Activated CD8-positive, alpha-beta memory T cell treated with anti-CD3 and anti-CD28 coated beads for 36 hours (primary cell): ENCODE data around the gene TNFAIP8L3. TPM values are rescaled to one million over a fixed set of nuclear protein-coding genes. Genes with fewer than 3 reads are reported as not detected.

ENCODE experiments used
- CTCF ChIA-PET: fragments of 350-600 bp; sonication (Branson Sonifier 250); formaldehyde crosslinking; loops from one replicate; lab custom pipeline; 2021; ENCODE audit warnings: antibody characterized with exemption; lab: Charles Lee
- POLR2A ChIA-PET: fragments of 350-600 bp; sonication (Branson Sonifier 250); formaldehyde crosslinking; loops from one replicate; lab custom pipeline; 2021; ENCODE audit warnings: antibody characterized with exemption; lab: Charles Lee
- total RNA-seq, 2 experiments: library from RNA; stranded (reverse); gene quantifications; one replicate each; pipeline ENCODE4 v1.2.3, GENCODE V29; 2021

Gene TNFAIP8L3
- total RNA-seq, 2 experiments from 2014 or later, result 1.2 to 1.6 TPM

DNA sequence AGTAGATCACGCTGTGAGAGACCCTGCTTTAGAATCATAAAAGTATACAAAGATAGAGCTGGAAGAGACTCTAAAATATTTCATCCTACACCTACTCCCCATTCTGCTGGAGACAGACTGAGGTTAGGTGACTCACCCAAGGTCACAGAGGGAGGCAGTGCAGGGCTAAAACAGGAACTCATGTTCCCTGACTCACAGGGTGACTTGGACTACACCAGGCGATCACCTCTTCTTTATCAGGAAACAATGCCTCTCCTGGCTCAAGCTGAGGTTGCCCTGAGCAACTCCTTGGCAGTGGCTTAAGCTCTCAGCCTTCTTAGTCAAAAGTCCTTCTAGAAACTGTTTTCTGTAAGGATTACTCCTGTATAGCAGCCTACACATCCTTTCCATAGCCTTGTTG is 26.4 kb upstream of the TNFAIP8L3 start:
- CTCF ChIA-PET, result no interaction called here
- POLR2A ChIA-PET, result no interaction called here

DNA sequence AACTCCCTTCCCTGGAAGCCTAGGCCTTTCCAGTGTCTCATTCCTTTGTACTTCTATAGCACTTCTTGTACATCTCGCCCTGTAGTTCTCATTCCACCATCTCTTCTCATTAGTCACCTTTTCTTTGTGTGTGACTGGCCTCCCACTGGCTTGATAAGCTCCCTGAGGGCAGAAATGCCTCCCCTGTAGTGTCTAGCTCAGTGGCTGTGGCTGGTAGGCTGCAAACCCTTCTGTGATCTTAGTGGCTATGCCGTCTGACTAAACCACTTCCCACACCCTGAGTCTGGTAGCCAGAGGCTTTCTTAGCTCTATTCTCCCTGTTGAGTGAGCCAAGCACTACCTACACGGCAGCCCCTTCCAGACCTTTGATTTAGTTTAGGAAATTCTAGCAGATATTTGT is 24.4 kb upstream of the TNFAIP8L3 start:
- CTCF ChIA-PET, result no interaction called here
- POLR2A ChIA-PET, result no interaction called here

DNA sequence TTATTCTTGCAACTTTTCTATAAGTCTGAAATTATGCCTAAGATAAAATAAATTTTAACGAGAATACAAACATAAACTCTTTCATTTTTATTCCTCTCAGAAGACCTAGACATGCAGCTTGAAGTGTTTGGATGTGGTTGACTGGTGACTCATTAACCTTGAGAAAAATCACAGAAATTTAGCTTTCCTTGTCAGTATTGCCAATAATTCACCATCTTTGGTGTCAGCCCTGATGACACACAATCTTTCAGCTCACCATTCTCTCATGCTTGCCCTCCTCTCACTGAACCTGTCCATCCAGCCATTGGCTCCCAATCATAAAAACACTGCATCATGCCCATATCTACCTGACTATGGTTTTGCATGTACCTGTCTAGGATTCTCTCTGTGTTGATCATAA is 22.6 kb upstream of the TNFAIP8L3 start:
- CTCF ChIA-PET, result no interaction called here
- POLR2A ChIA-PET, result no interaction called here

DNA sequence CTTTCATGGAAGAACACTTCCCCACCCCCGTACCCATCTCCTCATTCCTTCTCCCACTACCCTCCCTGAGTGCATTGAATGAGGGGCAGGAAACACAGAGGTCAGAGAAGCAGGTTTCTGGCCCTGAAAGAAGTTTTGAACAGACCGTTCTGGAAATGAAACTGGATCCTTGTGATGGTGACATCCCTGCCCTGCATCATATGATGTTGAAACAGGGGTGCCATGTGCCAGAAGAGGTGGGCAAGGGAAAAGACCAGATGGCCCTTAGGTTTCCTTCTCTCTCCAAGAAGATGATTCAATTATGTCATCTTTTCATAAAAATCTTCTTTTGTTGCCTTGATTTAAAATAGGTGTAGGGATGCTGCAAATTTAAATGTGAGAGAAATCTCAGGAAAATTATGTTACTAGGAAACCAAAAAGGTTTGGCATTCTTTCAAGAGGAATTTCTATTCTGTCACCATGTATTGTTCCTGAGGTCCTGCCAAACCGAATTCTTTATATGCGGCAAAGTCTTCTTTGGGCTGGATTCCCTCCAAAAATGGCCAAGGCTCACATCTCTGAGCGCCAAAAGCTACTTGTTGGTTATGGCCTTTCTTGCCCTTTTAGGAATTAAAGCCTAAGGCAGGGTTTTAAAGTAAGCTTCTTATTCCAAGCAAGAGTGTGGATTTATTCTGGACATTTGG is 19.9 kb upstream of the TNFAIP8L3 start:
- CTCF ChIA-PET, result no interaction called here

DNA sequence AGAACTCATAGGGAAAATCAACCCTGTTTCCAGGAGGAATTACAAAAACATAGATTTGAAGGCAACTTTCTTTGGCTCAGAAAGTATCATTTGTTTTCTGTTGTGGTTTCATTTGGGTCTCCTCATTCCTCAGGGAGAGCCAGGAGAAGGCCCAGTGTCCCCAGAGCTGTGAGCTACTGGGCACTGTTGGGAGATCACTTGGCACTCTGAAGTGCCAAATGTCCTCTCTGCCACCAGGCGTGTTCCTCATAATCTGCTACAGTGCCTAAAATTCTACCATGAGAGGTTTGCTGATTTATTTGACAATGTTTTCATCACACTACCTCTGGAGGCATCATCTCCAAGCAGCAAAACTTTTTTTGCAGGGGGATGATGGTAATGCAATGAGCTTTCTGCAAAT is 17.4 kb upstream of the TNFAIP8L3 start:
- ChIA-PET CTCF (no interaction called here), POLR2A (no interaction called here)

More for the DNA sequence above, 19.9 kb upstream of the TNFAIP8L3 start:
- POLR2A ChIA-PET, result no interaction called here

DNA sequence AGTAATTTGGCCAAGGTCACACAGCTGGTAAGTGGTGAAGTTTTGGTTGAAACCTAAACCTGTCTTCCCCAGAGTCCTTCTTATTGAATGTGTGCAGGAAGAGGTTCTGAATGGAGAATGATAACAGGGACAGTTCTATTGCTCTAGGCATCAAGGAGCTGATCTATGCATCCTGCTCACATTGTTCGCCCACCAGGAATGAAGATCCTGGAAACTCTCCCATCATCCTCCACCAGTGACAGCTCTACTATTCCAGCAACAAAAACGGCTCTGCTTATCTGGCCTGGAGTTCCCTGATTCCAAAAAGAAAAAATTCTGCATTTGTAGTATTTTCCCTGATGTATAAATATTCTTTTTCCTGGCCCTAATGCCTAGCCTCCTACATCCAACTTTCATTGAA is 16.4 kb upstream of the TNFAIP8L3 start:
- POLR2A ChIA-PET, result no interaction called here

DNA sequence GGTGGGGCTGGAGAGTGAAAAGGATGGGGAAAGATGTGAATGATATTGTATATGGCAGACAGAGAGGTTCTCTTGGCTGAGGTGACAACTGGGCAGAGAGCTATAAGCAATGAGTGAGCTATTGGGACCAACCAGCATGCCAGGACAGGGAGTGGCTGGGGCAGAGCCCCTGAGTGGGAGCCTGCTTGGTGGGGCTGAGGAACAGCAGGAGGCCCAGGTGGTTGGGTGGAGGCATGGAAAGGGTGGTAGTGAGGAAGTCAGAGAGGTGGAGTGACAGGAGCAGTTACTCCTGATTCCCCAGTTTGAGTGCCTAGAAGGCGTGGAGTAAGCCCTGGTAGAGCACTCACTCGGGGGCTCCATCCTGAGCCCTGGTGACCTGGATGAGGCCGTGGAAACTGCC is 15.5 kb upstream of the TNFAIP8L3 start:
- POLR2A ChIA-PET, result no interaction called here
- CTCF ChIA-PET, result no interaction called here

More for the DNA sequence above, 16.4 kb upstream of the TNFAIP8L3 start:
- CTCF ChIA-PET, result no interaction called here

DNA sequence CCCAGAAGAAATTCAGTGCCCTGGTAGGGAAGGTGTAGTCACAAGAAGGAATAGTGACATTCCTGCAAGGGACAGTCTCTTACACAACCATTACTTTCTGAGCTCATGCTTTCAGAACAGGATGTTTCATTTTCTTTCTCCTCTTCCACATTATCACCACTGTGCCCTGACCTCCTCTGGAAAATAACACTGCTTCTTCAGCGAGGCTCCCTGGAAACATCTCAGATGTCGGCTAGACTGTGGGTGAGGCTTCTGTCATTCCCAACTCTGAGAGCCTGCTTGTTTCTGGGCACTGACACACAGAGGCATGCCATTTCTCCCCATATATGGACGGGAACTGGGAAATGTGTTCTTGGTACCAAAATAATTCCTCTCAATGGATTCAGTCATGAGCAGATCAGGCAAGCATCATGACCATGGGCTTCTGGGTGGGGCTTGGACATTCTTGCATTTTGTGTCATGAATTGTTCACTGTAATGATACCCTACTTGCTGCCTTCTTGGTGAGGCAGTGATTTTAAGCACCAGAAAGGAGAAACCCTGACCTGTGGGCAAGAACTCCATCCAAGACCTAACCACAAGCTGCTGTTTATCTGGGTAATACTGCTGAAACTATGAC is 14.3 kb upstream of the TNFAIP8L3 start:
- POLR2A ChIA-PET, result no interaction called here
- CTCF ChIA-PET, result no interaction called here

DNA sequence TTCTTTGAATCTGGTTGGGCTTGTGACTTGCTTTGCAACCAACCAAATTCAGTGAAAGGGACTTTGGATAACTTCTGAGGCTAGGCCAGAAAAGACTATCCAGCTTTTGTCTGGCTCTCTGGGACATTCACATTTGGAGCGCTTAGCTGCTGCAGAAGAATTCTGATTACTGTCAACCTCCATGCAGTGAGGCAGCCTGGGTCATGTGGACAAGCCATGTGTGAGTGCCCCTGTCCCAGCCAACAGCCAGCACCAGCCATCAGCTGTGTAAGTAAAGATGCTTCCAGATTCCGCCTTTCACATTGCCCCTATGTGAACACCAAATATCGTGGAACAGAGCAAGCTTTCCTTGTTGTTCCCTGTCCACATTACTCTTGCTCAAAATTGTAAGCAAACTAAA is 12.9 kb upstream of the TNFAIP8L3 start:
- CTCF ChIA-PET, result no interaction called here

DNA sequence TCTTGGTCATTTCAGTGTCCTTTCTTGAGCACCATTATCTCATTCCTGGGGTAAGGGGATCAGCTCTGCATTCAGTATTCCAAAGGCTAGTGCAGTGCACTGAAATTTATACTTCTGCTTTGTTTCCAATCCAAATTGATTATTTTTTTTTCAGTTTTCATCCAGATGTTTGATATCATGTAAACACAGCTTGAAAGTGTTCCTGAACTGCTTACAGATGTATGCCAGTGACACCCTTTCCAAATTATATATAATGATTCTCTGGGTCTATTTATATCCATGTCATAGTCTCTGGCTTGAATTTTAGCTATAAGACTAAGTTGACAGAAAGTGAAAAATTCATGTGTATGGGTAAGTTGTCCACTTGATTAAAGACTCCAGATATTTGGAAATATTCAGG is 11.8 kb upstream of the TNFAIP8L3 start:
- ChIA-PET POLR2A (no interaction called here), CTCF (no interaction called here)

More for the DNA sequence above, 12.9 kb upstream of the TNFAIP8L3 start:
- POLR2A ChIA-PET, result no interaction called here

DNA sequence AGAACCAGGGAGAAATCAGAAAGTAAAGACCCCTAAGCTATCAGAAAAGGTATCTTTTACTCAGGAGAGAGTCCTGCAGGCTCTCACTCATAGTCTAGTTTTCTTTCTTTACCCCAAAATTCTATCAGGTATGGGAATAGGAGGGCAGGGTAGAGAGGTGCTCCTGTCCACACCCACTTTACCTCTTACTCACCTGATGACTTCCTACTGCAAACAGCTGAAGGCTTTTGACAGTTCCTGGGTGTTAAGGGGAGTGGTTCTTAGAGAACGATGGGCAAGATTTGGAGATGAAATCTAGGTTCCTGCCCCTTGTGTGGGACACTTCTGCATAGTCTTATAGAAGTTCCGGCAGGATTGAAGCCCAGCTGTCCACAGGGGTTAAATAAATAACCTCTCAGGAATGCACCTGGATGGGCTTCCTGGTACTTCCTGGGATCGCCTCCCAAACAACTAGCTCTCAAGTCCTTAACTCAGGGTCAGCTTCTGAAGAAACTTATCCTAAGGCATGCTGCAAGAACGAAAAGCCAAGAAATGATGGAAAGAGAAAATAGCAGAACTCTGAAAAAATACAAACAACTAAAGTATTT is 10.8 kb upstream of the TNFAIP8L3 start:
- ChIA-PET POLR2A (no interaction called here), CTCF (interaction anchor here (0.5 kb wide), 1 partner anchor 94 kb away, joined by 3 read pairs; no protein-coding TSS in a partner anchor)

DNA sequence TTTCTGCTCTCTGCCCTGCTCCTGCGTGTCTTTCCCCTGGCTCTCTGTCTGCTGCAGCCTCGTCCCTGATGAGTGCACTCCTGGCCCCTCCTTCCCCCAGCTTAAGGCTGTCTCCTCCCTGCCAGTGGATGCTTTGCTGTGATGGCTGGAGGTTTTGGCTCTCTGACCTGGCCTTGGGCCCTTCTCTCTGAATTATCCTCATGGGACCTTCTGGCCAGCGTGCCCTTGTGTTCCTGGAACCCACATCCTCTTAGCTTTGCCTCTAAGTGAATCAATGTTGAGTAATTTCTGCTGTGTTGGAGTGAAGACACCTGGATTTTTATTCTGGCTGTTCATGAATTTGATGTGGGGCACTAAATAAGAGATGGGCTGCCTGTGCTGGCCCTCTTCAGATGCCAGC is 9.8 kb upstream of the TNFAIP8L3 start:
- ChIA-PET POLR2A (no interaction called here), CTCF (no interaction called here)

DNA sequence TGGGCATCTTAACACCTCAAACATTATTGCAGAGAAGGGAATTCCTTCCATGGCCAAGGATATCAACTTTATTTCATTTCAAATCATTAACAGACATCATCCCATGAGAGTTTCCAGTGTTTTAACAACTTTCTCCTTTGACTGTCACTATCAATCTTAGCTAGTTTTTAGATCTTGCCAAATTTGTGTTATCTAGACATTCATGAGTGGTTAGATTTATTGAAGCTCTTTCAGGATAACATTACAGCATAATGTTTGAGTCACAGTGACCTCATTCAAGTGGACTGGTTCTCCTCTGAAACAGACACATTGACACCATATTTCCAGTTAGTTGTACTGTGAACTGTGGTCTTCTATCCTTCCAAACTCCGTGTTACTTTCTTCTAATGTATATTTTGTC is 8.6 kb upstream of the TNFAIP8L3 start:
- ChIA-PET CTCF (no interaction called here), POLR2A (no interaction called here)

DNA sequence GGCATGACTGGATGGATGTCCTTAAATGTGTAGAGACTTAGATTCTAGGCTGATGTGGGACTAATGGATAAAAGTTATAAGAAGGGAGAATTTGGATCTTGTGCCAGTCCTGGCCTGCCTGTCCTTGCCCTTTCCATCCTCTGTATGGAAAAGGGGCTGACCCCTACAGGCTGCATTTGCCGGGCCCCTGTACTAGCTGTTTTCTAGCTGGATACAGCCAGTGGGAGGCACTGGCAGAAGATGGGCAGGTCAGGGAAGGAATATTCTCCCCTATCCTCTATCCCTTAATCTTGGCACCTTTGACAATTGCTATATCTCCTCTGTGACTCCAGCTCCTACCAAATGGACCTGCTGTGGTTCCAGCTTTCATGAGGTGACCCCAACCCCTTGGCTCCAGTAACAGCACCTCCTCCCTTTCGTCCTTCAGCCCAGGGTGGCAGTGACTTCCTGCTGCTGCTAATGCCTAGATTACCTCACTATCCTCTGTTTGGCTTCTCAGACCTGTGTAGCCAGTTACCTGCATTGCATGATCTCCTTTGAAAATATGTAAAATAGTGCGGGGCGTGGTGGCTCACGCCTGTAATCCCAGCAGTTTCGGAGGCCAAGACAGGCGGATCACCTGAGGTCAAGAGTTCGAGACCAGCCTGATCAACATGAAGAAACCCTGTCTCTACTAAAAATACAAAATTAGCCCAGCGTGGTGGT is 6.2 kb upstream of the TNFAIP8L3 start:
- POLR2A ChIA-PET, result no interaction called here
- CTCF ChIA-PET, result no interaction called here

DNA sequence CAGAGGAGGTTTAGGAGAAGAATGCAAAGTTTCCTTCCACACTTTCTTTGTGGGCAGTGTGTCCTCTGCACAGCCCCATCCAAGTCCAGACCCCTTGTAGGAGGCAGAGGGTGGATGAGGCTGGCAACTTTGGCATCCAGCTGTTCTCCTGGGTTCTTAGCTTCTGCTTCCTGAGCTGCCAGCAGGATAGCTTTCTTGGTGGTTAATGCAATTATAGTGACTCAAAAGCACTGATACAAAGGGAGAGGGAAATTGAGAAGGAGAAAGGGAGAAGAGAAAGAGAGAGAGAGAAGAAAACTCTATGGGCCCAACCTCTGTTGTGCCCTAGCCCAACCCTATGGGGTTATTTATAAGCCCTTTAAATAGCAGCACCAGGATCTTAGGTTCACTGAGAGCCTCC is 4.5 kb upstream of the TNFAIP8L3 start:
- CTCF ChIA-PET, result no interaction called here
- POLR2A ChIA-PET, result no interaction called here

DNA sequence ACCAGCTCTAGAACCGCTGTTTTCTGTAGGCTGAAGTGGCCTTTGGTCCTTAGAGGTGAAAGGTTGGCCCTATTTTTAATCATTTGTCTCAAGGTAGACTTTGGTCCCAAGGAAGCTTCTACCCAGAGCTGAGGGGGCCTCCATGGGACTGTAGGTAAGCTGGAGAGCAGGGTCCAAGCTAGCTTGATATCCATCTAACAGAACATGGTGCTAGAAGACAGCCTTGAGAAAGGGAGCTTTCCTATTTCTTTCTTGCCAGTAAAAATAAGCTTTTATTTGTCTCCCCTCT is 3.6 kb upstream of the TNFAIP8L3 start:
- POLR2A ChIA-PET, result no interaction called here
- CTCF ChIA-PET, result no interaction called here

DNA sequence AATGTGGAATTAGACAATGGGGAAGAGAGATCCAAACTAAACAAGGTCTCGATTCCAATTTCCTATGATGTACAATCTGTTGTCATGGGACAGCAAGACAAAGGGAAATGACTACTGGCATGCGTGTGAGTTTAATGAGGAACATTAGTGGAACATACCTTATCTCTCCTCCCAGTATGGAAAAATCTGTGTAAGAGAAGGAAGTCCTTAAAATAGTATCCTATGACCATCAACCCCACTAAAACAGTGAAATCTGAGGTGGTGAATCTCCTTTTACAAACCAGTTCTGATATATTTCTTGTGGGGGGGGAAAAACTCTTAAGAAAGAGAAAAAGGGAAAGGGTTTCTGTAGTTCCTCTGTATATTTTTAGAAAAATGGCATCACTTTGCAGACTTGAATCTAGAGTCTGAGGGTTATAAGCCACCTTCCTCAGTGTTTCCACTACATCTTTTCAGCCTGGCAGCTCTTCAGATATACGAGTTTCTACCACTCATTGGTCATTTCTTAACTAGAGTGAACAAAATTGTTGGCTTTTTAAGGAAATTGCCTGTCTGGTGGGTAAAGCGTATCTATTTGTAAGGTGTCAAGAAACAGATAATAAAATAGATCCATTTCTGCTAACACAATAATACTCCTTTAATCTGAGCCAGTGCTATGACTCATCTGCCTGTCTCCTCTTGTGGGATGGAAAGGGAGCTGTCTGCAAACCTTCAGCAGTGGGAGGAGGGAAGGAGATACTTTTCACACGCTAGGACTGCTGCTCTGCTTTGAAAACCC is 3.0 kb upstream of the TNFAIP8L3 start:
- CTCF ChIA-PET, result no interaction called here
- POLR2A ChIA-PET, result no interaction called here

DNA sequence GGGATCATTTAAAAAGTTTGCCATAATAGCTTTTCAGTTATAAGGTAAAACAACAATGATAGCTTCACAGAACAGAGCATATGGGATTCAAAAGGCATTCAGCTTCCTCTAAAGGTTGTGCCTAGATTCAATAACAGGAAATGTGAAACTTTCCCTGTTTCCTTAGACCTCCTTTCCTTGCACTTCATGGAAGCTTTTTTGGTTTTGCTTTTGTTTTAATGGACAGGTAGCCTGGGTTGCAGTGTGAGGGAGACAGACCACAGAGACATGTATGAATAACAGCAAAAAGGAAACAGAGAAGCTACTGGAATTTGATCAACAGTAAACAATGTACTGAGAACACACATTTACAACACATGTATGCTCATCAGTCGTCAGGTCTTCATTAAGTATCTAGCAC is 2.3 kb upstream of the TNFAIP8L3 start:
- POLR2A ChIA-PET, result interaction anchor here (0.6 kb wide), 1 partner anchor 24 kb away, joined by 3 read pairs; no protein-coding TSS in a partner anchor
- CTCF ChIA-PET, result no interaction called here

DNA sequence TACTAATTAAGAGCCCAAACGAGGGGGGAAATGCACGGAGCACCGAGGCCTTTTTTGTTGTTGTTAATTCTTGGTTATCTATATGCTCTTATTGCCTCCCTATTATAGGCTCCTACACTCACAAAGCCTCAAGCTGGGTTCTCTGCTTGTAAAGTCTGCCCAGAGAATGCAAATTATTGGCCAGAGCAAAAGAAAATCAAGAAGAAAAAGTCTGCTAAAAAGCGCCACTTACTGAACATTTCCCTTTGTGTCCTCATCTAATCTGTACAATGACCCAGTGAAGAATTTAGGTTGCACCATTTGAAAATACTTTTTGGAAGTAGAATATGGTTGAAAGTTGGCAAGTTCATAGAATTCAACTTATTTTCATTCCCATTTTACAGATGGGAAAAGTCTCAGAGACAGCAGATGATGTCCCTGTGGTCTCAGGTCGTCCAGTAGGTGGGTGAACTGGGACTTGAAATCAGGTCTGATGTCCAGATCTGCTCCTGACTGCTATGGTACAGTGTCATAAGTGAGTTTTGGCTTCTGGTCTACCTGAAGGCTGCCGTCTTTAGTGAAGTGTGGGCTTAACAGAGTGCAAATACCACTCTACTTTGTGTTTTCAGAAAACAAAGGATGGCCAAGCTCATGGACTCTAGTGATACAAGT is 1.1 kb upstream of the TNFAIP8L3 start:
- ChIA-PET CTCF (no interaction called here), POLR2A (no interaction called here)
